DMS114 treated with DMSO at 0.1 percent for 48 hours (cell line): ENCODE measurements around the gene ZBTB25.

Experiments used
- DNase-seq: peaks from one replicate; lab custom pipeline; 2025; ENCODE audit not compliant: unreplicated experiment; lab: John Stamatoyannopoulos, UW

Gene ZBTB25

DNA sequence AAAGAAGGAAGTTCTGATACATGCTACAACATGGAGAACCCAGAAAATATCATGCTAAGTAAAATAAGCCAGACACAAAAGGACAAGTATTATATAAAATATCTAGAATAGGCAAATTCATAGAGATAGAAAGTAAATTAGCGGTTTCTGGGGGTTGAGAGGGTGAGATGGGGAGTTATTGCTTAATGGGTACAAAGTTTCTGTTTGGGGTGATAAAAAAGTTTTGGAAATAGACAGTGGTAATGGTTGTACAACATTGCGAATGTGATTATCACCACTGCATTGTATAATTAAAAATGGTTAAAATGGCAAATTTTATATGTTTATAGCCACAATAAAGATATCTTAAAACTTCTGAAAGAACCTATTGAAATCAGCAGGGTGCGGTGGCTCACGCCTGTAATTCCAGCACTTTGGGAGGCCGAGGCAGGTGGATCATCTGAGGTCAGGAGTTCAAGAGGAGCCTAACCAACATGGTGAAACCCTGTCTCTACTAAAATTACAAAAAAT, 15.0 kb downstream of the ZBTB25 start:
- no peak for DNase-seq

DNA sequence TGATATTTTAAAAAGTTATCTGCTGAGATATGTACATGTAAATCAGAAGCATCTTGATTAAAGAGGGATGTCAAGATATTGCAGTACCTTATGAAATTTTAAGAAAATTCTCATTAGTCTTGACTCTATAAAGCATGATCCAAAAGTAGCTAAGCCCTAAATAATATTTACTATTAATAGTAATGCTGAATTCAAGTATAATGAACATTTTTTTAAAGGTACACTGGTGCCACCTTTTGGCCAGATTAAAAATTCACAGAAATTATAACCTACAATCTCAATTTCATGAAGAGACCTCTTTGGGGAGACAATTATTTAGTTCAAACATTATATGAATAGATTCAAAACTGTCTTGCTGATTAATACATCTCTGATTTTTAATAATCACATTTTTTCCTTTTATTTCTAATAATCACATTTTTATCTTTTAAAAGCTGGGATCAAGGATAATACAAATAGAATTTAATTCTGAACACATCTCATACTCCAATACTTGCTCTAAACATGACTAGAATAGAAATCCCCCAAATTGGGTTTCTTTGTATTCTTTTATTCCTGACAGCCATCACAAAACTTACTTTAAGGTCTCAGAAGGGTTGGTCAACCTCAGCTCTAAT, 24.9 kb downstream of the ZBTB25 start:
- no peak for DNase-seq

DNA sequence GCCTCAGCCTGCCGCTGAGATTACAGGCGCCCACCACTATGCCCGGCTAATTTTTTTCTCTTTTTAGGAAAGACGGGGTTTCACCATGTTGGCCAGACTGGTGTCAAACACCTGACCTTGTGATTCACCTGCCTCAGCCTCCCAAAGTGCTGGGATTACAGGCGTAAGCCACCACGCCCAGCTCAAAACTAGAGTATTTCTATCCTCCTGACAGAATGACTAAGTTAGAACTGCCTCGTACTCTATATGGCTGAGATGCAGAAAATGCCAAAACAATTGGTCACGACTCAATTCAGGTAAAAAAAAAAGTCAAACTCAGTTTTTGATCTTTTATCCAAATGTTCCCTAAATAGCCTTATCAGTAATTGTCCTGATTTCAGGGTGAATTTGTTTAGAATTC, 27.2 kb downstream of the ZBTB25 start:
- no peak for DNase-seq

DNA sequence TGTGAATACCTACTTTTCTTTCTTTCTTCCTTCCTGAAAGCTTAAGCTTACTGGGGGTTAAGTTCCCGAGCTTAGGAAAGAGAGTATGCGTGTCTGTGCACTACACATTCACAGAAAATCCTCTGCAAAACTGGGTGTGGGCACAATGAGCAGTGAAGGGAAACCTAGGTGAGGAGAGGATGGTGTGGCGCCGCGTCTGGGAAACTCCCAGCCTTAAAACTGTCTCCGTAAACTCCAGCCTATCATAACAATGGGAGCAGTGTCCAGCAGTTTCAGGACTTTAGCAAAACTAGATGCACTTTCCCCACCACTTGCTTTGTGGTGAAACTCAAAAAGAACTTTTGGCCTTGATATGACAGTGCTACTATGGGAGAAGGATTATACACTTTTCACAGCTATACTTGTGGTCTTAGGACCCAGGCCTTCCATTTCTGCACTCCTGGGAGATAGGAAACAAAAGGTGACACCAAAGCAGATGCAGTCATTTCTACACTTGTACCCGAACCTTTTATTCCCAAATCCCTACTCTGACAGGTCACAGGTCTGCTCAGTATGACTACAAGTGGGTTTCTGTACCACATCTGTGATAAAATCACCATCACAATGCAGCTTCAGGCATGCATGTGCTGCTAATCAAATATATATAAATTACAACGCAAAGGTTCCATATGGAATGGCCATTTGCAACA, 27.9 kb downstream of the ZBTB25 start:
- no peak for DNase-seq

DNA sequence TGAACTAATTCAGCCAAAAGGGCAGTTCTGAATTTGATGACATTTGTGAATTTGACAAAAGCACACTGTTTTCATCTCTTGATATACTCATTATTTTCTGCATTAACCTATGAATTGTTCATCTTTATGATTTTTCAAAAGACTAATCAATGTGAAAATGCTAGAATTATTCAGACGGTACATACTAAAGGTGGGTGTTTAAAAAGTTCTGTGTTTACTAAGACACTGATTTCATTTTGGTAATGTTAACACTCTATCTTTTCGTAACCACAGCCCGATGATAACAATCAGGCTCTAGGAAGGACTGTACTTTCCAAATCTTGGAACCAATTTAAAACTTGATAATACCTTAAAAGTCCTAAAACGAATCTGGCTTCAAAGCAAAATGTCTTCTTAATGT, 28.9 kb downstream of the ZBTB25 start:
- DNase-seq = no peak

DNA sequence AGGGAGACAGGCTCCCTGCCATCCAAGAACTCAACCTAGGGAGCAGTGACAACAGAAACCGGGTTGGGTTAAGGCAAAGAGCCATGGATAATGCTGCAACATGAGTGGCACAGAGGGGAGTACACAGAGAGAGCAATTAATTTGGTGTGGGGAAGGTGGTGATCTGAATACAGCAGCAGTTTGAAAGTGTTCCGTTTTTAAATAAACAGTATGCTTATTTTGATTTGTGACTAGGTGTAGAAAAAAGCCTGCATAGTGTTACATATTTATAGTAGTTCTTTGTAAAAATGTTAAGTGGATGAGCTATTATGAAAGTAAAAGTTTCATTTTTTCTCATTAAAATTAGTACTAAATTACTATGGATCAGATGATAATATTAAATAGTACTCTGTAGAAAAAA, 29.6 kb downstream of the ZBTB25 start:
- no peak for DNase-seq

DNA sequence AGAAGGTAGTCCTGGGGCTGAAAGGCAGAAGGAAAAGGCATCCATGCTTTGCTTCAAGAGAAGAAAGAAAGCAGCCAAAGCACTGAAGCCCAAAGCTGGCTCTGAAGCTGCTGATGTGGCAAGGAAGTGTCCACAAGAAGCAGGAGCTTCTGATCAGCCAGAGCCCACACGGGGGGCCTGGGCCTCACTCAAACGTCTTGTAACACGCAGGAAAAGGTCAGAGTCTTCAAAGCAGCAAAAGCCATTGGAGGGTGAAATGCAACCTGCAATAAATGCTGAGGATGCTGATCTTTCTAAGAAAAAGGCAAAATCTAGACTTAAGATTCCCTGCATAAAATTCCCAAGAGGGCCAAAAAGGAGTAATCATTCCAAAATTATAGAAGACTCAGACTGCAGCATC, 35.2 kb downstream of the ZBTB25 start:
- no peak for DNase-seq

DNA sequence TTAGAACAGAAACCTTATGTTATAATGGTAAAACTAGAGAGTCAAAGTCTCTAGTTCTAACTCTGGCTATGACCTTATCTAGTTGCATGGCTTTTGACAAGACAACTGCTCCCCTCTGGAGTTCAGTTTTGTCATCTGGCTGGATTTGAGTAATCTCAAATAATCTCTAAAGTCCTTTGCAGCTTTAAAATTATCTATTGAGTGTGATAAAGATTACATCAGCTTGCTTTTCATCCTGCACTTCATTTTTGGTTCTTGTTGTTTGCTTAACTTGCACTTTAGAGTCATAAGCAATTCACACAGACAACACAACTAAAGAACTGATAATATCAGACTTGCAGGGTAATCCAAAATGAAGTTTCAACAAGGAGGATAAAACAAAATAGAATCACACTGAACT, 36.1 kb downstream of the ZBTB25 start:
- no peak for DNase-seq

DNA sequence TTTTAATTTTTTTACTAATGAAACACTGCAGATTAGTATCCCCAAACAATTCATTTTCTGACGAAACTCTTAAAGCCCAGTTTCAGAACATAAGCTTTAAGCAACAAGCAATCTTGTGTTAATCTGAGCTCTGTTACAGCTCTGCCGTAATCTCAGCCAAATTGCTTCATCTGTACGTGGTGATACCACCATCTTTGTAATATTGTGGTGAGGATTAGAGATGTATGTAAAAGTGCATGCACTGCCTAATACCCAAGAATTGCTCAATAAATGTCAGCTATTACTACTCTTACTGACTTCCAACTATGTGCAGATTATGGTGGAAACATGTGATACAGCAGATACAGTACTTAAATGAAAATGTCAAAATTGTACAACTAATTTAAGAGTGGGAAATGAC, 36.5 kb downstream of the ZBTB25 start:
- DNase-seq = no peak

DNA sequence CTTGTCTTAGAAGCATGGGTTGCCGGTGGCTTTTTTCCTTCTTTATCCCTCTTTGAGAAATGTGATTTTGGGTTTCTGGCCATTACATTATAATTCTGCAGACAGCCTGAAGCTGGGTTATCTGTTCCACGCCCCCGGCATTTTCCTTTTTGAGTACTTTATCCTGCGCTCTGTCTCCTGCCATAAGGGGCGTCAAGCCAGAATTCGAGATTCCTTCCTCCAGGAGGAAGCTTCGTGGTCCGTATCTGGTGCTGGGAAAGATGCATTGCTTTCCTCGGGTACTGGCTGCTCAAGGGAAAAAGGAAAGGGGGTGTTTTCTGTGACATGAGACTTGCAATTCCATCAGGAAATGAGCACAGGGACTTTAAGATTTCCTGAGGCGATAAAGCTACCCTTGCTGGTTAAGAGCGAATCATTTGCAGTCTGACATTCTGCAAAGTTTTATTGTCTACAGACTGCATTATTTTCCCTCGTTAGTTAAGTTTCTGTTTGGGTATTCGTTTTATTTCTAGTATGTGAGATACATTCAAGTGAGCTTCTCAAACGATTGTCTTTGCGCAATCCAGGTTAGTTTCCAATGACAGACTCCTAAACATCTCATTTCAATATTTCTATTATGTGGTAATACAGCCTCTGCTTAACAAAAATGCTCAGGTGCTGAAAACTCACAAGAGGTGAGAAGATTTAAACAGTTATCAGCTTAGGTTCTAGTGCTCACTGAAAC, 37.6 kb downstream of the ZBTB25 start:
- peak; percentile 28 for DNase-seq

DNA sequence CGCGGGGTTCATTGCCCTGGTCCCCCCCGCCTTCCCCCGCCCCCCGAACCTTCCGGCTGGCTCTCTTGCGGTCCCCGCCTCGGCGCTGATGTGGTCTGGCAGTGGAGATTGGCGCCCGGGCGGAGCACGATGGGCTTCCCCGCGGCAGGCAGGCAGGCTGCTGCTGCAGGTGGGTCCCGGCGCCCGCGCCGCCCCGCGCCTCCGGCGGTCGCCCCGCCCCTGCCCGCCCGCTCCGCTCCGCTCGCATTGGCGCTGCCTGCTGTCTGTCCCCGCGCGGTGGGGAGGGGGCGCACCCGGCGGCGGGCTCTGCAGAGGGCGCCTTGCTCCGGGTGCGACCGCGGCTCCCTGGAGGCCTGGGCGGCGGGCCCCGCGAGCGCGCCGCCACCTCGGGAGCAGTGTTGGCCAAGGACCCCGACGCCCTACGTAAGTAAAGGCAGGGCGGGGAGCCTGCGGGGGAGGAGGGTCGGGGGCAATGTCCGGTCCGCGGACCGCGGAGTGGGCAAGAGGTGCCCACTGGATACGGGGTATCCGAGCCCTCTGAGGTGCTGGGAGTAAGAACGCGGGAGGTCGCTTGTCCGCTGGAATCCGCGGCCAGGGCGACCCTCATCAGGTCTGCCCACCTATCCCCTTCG, 38.3 kb downstream of the ZBTB25 start, which contains the start of gene AKAP5:
Gene AKAP5 (plus strand): TSS at position 309 of the 632 bp plus-strand sequence. CDS start 2,896 bp downstream, outside the sequence.
- DNase-seq = peak; percentile 7

DNA sequence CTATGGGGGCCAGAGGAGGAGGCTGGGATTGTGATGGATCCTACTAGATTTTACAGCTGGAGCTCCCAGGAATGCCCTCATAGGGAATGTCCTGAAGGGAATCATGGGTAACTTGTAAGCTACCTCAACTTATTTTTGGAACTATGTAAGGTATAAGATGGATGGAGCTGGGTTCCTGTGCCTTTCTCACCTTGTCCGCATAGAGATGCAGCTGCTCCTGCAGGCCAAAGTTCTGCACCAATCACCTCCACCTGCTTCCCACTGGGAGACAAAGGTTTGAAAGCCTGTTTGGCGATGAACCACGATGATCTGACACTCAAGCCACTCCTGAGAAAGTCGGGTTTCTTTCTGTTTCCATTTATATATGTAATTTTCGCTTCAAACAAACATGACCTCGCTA, 39.0 kb downstream of the ZBTB25 start:
- DNase-seq = no peak

DNA sequence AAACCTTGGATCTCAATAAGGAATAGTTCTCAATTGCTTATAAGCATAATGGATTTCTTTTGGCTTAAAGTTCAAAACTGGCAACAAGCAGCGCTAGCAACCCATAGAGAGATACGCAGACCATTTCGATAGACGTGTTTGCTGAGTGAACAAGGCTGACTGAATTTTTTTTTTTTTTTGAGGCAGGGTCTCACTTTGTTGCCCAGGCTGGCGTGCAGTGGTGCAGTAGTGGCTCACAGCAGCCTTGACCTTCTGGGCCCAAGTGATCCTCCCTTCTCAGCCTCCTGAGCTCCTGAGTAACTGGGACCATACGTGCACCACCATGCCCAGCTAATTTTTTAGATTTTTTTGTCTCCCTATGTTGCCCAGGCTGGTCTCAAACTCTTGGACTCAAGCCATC, 39.8 kb downstream of the ZBTB25 start:
- no peak for DNase-seq

DNA sequence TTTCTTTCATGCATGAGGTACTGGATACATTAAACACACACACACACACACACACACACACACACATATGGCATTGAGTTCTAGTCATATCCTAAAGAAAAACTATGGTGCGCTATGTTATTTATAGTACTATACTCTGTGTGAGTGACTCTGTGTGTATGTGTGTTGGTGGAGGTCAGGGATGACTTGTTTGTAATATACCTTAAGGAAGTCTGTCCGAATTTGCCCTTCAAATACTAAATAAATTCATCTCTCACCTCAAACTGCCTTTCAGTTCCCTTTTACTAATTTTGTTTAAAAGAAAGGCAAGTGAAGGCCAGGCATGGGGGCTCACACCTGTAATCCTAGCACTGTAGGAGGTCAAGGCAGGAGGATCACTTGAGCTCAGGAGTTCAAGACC, 40.4 kb downstream of the ZBTB25 start:
- no peak for DNase-seq

DNA sequence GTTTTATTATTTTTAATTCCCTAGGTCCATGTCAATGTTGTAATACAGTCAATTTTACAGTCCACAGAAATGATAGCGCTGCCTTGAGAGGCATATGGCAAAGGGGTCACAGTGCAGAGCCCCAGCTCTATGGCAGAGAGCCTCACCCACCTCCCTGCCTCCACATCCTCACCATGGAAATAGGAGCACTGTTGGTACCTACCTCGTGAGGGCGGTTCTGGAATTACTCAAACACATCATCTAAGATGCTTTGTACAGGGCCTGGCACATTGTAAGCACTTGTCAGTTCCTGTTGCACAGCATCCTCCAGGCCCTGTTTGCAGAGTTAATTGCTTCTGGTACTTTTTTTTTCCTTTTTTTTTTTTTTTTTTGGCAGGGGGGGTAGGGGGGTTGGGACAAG, 42.4 kb downstream of the ZBTB25 start:
- DNase-seq = no peak

DNA sequence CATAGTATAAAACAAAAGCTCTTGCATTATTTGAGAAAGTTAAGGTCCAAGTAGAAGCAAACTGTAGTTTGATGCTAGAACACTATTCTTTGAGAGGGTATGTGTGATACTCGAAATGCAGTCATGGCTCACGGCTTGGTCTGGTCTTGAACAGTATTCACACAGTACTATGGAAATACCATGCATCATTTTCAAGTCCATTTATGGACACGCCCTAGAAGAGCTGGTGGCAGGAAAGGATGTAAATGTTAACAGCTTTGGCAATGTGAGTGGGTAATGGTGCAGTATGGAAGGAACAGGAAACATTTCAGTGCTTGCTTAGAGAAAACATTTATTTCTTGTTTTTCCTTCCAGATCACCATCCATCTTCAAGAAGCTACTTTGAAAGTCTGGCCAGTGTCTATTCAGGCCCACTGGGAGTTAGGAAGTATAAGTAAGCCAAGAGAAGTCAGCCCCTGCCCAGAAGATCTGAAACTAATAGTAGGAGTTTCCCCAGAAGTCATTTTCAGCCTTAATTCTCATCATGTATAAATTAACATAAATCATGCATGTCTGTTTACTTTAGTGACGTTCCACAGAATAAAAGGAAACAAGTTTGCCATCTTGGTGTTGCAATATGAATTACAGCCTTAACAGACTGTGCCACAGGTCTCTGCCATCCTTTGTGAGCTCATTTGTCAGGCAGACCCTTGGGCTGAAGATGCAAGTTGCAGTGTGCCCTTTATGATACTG, 44.1 kb downstream of the ZBTB25 start:
- DNase-seq = no peak

DNA sequence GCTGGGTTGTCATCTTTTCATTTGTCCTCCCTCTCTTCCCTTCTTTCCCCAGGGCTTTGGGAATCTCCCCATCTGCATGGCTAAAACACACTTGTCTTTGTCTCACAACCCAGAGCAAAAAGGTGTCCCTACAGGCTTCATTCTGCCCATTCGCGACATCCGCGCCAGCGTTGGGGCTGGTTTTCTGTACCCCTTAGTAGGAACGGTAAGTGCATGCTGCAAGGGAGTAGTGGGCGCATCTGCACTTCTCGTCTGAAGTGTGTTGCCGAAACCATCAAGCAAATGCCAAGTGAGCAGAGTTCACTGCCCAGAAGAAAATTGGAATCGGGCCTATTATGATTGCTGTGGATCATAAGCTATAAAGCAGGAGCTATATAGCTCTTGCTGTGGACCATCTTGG, 49.0 kb downstream of the ZBTB25 start:
- DNase-seq = no peak

DNA sequence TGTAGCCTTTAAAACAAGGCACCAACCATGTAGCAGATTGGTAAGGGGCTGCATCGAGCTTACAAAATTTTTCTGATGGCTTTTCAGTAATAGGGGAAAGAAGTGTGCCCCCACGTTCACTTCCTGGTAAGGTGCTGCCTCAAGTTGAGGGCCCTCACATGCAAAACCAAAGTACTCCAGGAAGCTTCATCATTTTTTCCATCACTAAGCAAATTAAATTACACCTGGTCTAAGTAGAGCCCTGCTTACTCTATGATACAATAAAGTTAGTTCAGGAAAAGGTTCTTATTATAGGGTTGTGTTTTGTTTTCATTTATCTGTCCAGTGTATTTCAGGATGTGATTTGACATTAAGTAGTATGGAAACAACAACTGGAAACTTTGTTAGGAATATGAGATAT, 53.4 kb downstream of the ZBTB25 start:
- no peak for DNase-seq

DNA sequence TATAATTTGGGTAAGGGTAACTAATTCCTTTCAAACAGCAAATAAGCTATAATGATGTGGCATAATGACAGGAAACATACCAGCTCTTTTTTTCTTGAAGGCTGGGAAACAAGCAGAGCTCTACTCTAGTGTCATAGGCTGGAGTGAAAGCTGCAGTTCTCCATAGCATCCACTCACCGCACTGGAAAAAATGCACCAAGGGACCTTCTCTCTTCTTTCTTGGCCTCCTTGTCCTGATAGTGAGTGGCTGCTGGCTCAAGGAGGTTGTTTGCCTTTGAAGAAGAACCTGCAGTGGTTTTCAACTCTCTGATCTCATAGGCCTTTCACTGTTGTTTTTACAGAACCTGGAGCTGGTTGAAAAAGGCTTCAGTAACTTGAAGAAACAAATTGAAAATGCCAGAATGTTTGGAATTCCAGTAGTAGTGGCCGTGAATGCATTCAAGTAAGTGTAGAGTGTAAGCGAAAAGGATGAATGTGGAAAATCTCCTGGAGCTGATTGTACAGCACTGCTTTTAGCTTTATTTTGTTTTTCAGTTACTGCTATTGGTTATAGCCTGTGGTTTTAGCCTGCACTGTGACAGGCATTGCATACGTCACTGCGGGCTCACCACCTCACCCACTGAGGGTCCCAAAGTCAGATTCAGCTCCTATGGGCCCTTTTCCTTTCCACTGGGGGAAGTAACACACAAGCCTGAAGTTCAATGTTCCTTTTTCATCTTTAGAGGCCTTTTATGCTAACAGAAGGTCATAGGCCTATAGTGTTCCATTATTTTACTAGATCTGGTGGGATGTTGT, 55.6 kb downstream of the ZBTB25 start:
- no peak for DNase-seq
